ENCODE results near the gene AOC1. TPM values are rescaled to one million over a fixed set of nuclear protein-coding genes. Genes with fewer than 3 reads are reported as not detected.

Gene AOC1
- total and polyA plus RNA-seq, 10 of the 15 experiments (the other 5 are each of a cell fraction or from before 2014, with no cell fraction given) = 0.07 TPM; not detected in 9

- TF ChIP-seq, protein P1, sequence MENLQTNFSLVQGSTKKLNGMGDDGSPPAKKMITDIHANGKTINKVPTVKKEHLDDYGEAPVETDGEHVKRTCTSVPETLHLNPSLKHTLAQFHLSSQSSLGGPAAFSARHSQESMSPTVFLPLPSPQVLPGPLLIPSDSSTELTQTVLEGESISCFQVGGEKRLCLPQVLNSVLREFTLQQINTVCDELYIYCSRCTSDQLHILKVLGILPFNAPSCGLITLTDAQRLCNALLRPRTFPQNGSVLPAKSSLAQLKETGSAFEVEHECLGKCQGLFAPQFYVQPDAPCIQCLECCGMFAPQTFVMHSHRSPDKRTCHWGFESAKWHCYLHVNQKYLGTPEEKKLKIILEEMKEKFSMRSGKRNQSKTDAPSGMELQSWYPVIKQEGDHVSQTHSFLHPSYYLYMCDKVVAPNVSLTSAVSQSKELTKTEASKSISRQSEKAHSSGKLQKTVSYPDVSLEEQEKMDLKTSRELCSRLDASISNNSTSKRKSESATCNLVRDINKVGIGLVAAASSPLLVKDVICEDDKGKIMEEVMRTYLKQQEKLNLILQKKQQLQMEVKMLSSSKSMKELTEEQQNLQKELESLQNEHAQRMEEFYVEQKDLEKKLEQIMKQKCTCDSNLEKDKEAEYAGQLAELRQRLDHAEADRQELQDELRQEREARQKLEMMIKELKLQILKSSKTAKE (IDR thresholded peaks at IDR 0.05; ENCODE audit: low read depth, poor library complexity, severe bottlenecking) = no peak
- TF ChIP-seq TBL1XR1 (IDR thresholded peaks at IDR 0.05; ENCODE audit: low read depth, low read length) (no peak), ZNF24 (IDR thresholded peaks at IDR 0.05) (no peak), ZBTB40 (IDR thresholded peaks at IDR 0.05; ENCODE audit: borderline replicate concordance) (no peak)
Measured at GRCh38 chr7:150860291-150860977, 8.1 kb downstream of the AOC1 start (continued).

GRCh38 chr7:150860978-150861295 lies 8.6 kb downstream of the AOC1 start:
- Histone ChIP-seq H3K4me3 (no peak overlapping the region), H3K9me3 (replicated peaks; ENCODE audit: control insufficient read depth, insufficient read depth, low read length) (no peaks in the 10 kb centered on the region), H3K4me2 (ENCODE audit: control insufficient read depth, insufficient read depth) (no peak overlapping the region), H3K27ac (ENCODE audit: control insufficient read depth, insufficient read depth) (no peak overlapping the region), H3K36me3 (ENCODE audit: control insufficient read depth in 2 of 2, insufficient read depth in 2 of 2, low read length in 1 of 2) (no peaks in the 10 kb centered on the region), H3K79me2 (ENCODE audit: control insufficient read depth, insufficient read depth, low read length) (no peaks in the 10 kb centered on the region), H3K27me3 (replicated peaks in 1 of 2; ENCODE audit: control insufficient read depth in 2 of 2, insufficient read depth in 2 of 2, low read length in 1 of 2) (no peaks in the 10 kb centered on the region; a peak in 1 of 4 replicates), H2AFZ (ENCODE audit: control insufficient read depth, low read depth, low read length) (no peak overlapping the region), H3K9ac (ENCODE audit: control insufficient read depth, insufficient read depth, low read length) (no peak overlapping the region), H4K20me1 (ENCODE audit: control insufficient read depth, insufficient read depth) (no peaks in the 10 kb centered on the region), H3K4me1 (ENCODE audit: control insufficient read depth, insufficient read depth, low read length) (no peaks in the 10 kb centered on the region)
- ATAC-seq (no peak), DNase-seq (ENCODE audit: low read depth, low spot score) (no peak), FAIRE-seq (no peak)
- RAD21 ChIA-PET (ENCODE audit: unreplicated experiment) = no interaction called here
- in situ Hi-C loops (cut with MboI) = no loop called here
- SMC1A ChIA-PET (ENCODE audit: uncharacterized antibody, unreplicated experiment) = no interaction called here
- intact Hi-C loops (cut with micrococcal nuclease; ENCODE audit: unreplicated experiment) = no loop called here
- CTCF ChIA-PET = no interaction called here
- POLR2A ChIA-PET = no interaction called here
- WGBS (ENCODE audit: insufficient coverage, insufficient replicate concordance, low lambda C conversion rate, missing lambda C conversion rate) = 52% methylated on average over 9 of the region's 9 CpGs
- no TSS peak for BruUV-seq (replicated peaks)
- TF ChIP-seq GABPA (IDR thresholded peaks at IDR 0.05; ENCODE audit: low read depth) (no peak), PRDM15 (CRISPR knock-in tag; IDR thresholded peaks at IDR 0.05) (no peak), MEF2A (IDR thresholded peaks at IDR 0.05; ENCODE audit: insufficient read depth, low read depth, low read length) (no peak), NR2F1 (conservative IDR thresholded peaks at IDR 0.05) (no peak), BCLAF1 (IDR thresholded peaks at IDR 0.05) (no peak)

Data from GM12878 (cell line).